ENCODE data around the gene TSEN2. TPM values are rescaled to one million over a fixed set of nuclear protein-coding genes. Genes with fewer than 3 reads are reported as not detected.
"Not testable (repeated sequence)": the region's sequence is repeated elsewhere in the genome, so short reads cannot be mapped to it uniquely, and the experiment has no call there.

TSEN2 gene
- total RNA-seq, 1 experiment from 2014 or later: 26.8 TPM

DNA sequence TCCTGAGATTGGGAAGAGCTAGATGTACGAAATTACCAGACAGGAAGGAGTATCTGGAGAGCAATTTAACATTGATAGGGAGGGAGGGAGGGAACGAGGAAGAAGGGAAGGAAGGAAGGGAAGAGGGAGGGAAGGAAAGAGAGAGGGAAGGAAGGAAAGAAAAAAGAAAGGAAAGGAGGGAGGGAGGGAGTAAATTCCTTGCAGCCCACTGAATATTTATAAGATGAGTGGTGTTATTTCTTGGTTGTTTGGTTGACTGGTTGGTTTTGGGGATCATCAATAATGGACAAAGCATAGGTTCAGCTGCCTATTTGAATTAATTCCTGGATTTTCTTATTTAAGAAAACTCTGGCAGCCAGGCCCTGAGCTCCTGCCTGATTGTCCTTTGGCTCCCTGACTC lies 15.5 kb upstream of the TSEN2 start:
- H3K4me2 ChIP-seq: no peak overlapping the region
- CTCF ChIA-PET: interaction anchor here (0.6 kb wide), 1 partner anchor 284 kb away, joined by 7 read pairs; no protein-coding TSS in a partner anchor
- no TSS peak for BruUV-seq (replicated peaks)
- no peaks in the 10 kb centered on the region for H3K79me2 ChIP-seq (ENCODE audit: low read depth)
- H3K9me2 ChIP-seq (ENCODE audit: insufficient read depth): no peaks in the 10 kb centered on the region
- intact Hi-C loops (cut with micrococcal nuclease; ENCODE audit: unreplicated experiment): no loop called here
- H3F3A ChIP-seq (ENCODE audit: insufficient read depth, low read depth): peaks cover 33% of the 10 kb centered on the region
- TF ChIP-seq EZH2 (IDR thresholded peaks at IDR 0.05; ENCODE audit: low read depth): no peak
- TF ChIP-seq, protein P1, sequence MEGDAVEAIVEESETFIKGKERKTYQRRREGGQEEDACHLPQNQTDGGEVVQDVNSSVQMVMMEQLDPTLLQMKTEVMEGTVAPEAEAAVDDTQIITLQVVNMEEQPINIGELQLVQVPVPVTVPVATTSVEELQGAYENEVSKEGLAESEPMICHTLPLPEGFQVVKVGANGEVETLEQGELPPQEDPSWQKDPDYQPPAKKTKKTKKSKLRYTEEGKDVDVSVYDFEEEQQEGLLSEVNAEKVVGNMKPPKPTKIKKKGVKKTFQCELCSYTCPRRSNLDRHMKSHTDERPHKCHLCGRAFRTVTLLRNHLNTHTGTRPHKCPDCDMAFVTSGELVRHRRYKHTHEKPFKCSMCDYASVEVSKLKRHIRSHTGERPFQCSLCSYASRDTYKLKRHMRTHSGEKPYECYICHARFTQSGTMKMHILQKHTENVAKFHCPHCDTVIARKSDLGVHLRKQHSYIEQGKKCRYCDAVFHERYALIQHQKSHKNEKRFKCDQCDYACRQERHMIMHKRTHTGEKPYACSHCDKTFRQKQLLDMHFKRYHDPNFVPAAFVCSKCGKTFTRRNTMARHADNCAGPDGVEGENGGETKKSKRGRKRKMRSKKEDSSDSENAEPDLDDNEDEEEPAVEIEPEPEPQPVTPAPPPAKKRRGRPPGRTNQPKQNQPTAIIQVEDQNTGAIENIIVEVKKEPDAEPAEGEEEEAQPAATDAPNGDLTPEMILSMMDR (conservative IDR thresholded peaks at IDR 0.05): no peak
- DNase-seq: no peak
- H3K4me1 ChIP-seq (replicated peaks; ENCODE audit: insufficient read depth): peaks cover 63% of the 10 kb centered on the region
- no peak overlapping the region for H3K4me3 ChIP-seq
- peak overlapping the region; percentile 92 for H3K27ac ChIP-seq
- H3K9me3 ChIP-seq (ENCODE audit: insufficient read depth, low read depth): no peaks in the 10 kb centered on the region
- H3K36me3 ChIP-seq (ENCODE audit: low read depth): no peaks in the 10 kb centered on the region
- no peaks in the 10 kb centered on the region for H3K27me3 ChIP-seq (ENCODE audit: insufficient read depth, low read depth)
- no peak overlapping the region for H2AFZ ChIP-seq
- H4K20me1 ChIP-seq (ENCODE audit: insufficient read depth): no peaks in the 10 kb centered on the region
- POLR2A ChIA-PET (ENCODE audit: unreplicated experiment): no interaction called here

DNA sequence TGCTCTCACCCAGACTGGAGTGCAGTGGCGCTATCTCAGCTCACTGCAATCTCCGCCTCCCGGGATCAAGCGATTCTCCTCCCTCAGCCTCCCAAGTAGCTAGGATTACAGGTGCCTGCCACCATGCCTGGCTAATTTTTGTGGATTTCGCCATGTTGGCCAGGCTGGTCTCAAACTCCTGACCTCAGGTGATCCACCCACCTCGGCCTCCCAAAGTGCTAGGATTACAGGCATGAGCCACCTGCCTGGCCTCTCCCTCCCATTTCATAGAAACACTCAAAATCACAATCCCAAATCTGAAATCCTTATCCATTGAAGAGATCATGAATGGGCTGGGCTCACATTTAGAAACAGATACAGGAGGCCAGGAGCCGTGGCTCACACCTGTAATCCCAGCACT lies 15.1 kb upstream of the TSEN2 start:
- BruUV-seq (replicated peaks); H3K4me3 ChIP-seq; H3K9me3 ChIP-seq (ENCODE audit: insufficient read depth, low read depth); H2AFZ ChIP-seq; intact Hi-C loops (cut with micrococcal nuclease; ENCODE audit: unreplicated experiment); H3K79me2 ChIP-seq (ENCODE audit: low read depth); H3K4me2 ChIP-seq; H3K9me2 ChIP-seq (ENCODE audit: insufficient read depth); H3K36me3 ChIP-seq (ENCODE audit: low read depth); H3K27me3 ChIP-seq (ENCODE audit: insufficient read depth, low read depth); H4K20me1 ChIP-seq (ENCODE audit: insufficient read depth); DNase-seq; POLR2A ChIA-PET (ENCODE audit: unreplicated experiment): not testable (repeated sequence)
- Histone ChIP-seq H3K27ac (peak overlapping the region; percentile 92), H3F3A (ENCODE audit: insufficient read depth, low read depth) (peaks cover 33% of the 10 kb centered on the region), H3K4me1 (replicated peaks; ENCODE audit: insufficient read depth) (peaks cover 60% of the 10 kb centered on the region)
- CTCF ChIA-PET: interaction anchor here (0.6 kb wide), 1 partner anchor 285 kb away, joined by 7 read pairs; no protein-coding TSS in a partner anchor

DNA sequence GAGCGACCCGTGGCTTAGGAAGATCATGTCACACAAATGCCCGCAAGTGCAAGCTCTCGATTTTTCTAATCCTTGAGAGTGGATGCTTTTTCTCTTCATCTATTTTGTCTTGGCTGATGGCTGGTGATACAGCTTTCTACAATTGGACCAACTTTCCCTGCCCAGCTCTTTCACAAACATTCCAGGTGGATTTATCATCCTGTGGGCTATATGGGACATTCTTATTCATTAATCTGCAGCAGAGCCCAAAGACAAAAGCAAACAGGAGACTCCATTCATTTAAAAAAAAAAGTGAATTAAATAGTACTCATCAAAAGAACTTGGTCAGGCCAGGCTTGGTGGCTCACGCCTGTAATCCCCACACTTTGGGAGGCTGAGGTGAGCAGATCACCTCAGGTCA lies 14.2 kb upstream of the TSEN2 start:
- Histone ChIP-seq H3K27me3 (ENCODE audit: insufficient read depth, low read depth) (no peaks in the 10 kb centered on the region), H3K4me3 (no peak overlapping the region), H3K4me2 (peak overlapping the region; percentile 58), H3F3A (ENCODE audit: insufficient read depth, low read depth) (peaks cover 34% of the 10 kb centered on the region), H3K9me2 (ENCODE audit: insufficient read depth) (no peaks in the 10 kb centered on the region), H3K79me2 (ENCODE audit: low read depth) (no peaks in the 10 kb centered on the region), H3K9me3 (ENCODE audit: insufficient read depth, low read depth) (no peaks in the 10 kb centered on the region), H3K4me1 (replicated peaks; ENCODE audit: insufficient read depth) (peaks cover 54% of the 10 kb centered on the region), H4K20me1 (ENCODE audit: insufficient read depth) (no peaks in the 10 kb centered on the region), H3K27ac (peak overlapping the region; percentile 92), H2AFZ (no peak overlapping the region), H3K36me3 (ENCODE audit: low read depth) (no peaks in the 10 kb centered on the region)
- TF ChIP-seq, protein P1 (conservative IDR thresholded peaks at IDR 0.05): no peak
- TF ChIP-seq EZH2 (IDR thresholded peaks at IDR 0.05; ENCODE audit: low read depth): no peak
- BruUV-seq (replicated peaks): no TSS peak
- DNase-seq: peak in 1 of 2 experiments; percentile 81
- ChIA-PET POLR2A (ENCODE audit: unreplicated experiment) (interaction anchor here (0.6 to 0.7 kb wide), 2 partner anchors 25 to 29 kb away, joined by 5 to 6 read pairs; no protein-coding TSS in a partner anchor), CTCF (interaction anchor here (0.7 to 0.9 kb wide), 3 partner anchors 27 to 332 kb away, joined by 3 read pairs; no protein-coding TSS in a partner anchor)
- intact Hi-C loops (cut with micrococcal nuclease; ENCODE audit: unreplicated experiment): loop anchor here (2.0 kb wide), 2 partner anchors 65 to 277 kb away; no protein-coding TSS in a partner anchor
